Lung (tissue), 12 donors: ENCODE data around the gene HEMGN. TPM values are rescaled to one million over a fixed set of nuclear protein-coding genes. Genes with fewer than 3 reads are reported as not detected.

Source experiments
- ATAC-seq: fragments of 200-7000 bp; cut with Tn5 transposase; one replicate; pipeline ENCODE4 v1.9.1; 2020; ENCODE audit warnings: moderate number of reproducible peaks; ENCODE audit not compliant: insufficient read depth, low FRiP score
- DNase-seq, 3 donors: peaks; one replicate each; pipeline ENCODE4 v3.0.0-alpha.2; 2013 to 2017
- H3K27ac ChIP-seq, 2 donors: one replicate each; pipeline ENCODE4 v1.5.1; 2013; ENCODE audit warnings: mild to moderate bottlenecking in 2 of 2, moderate library complexity in 2 of 2, control low read depth in 1 of 2, inconsistent platforms in 1 of 2, low read depth in 1 of 2, low read length in 1 of 2
- H3K27me3 ChIP-seq, 3 donors: one replicate each; pipeline ENCODE4 v1.5.1; 2013; ENCODE audit warnings: low read length in 2 of 3; ENCODE audit not compliant: control insufficient read depth in 3 of 3, insufficient read depth in 3 of 3
- H3K36me3 ChIP-seq, 4 donors: one replicate each; pipeline ENCODE4 v1.5.1; 2013; ENCODE audit warnings: low read length in 4 of 4, mild to moderate bottlenecking in 1 of 4, moderate library complexity in 1 of 4; ENCODE audit not compliant: control insufficient read depth in 4 of 4, insufficient read depth in 4 of 4
- H3K4me1 ChIP-seq, 5 donors: one replicate each; pipeline ENCODE4 v1.5.1; 2013; ENCODE audit warnings: low read length in 5 of 5, mild to moderate bottlenecking in 2 of 5, moderate library complexity in 1 of 5; ENCODE audit not compliant: control insufficient read depth in 5 of 5, insufficient read depth in 5 of 5
- H3K4me3 ChIP-seq: one replicate; pipeline ENCODE4 v1.5.1; 2013; ENCODE audit warnings: mild to moderate bottlenecking, control low read depth, moderate library complexity
- H3K9ac ChIP-seq, 2 donors: one replicate each; pipeline ENCODE4 v1.5.1; 2013; ENCODE audit warnings: low read length in 2 of 2, control low read depth in 1 of 2; ENCODE audit not compliant: insufficient read depth in 1 of 2
- H3K9me3 ChIP-seq, 4 donors: one replicate each; pipeline ENCODE4 v1.5.1; 2013; ENCODE audit warnings: low read length in 3 of 4, mild to moderate bottlenecking in 1 of 4, moderate library complexity in 1 of 4; ENCODE audit not compliant: control insufficient read depth in 4 of 4, insufficient read depth in 3 of 4
- CTCF ChIP-seq: IDR thresholded peaks from 2 replicates; pipeline ENCODE4 v1.5.1; 2012; ENCODE audit warnings: mild to moderate bottlenecking; ENCODE audit errors: control extremely low read depth, extremely low read depth
- WGBS, 2 donors: extraction: QIAGEN DNeasy Blood & Tissue Kit; methylation state at CpG; one replicate each; pipeline ENCODE4 v1.1.7; 2013; 5-methylcytosine and 5-hydroxymethylcytosine counted together
- polyA plus RNA-seq, 2 donors: library from polyadenylated mRNA; stranded (reverse); fragments of 200-250 nt; gene quantifications; one replicate each; pipeline ENCODE4 v1.2.1, GENCODE V29; 2013
- total RNA-seq, 2 donors: library from RNA; depleted of rRNA in 1 of 2; stranded (reverse); fragments of >200 nt in 1 of 2; gene quantifications; one replicate each; pipeline ENCODE4 v1.2.1, GENCODE V29; 2014 to 2021
- donor health status: control.
- donor health status: control.
- donor health status: Bipolar disorder and iron deficiency.
- donor health status: healthy.
- donor health status: DM: yes; HTN: yes; CAD: no.

HEMGN gene
- total and polyA plus RNA-seq, 4 donors, result 0.14 to 21.6 (median 0.31) TPM

GRCh38 chr9:97940233-97940632 is 2.3 kb upstream of the HEMGN start:
- H3K36me3 ChIP-seq, result no peaks in the 10 kb centered on the region
- no peak overlapping the region for H3K9ac ChIP-seq
- no peaks in the 10 kb centered on the region for H3K4me1 ChIP-seq
- ATAC-seq (no peak), DNase-seq (no peak)
- TF ChIP-seq CTCF, result no peak
- no peak overlapping the region for H3K27ac ChIP-seq
- H3K9me3 ChIP-seq, result no peaks in the 10 kb centered on the region
- H3K27me3 ChIP-seq, result peaks cover 0 to 18% (median 9%) of the 10 kb centered on the region in 3 donors
- no peak overlapping the region for H3K4me3 ChIP-seq

GRCh38 chr9:97936998-97937397 is 974 bp downstream of the HEMGN start:
- Histone ChIP-seq H3K27ac (no peak overlapping the region), H3K4me1 (no peaks in the 10 kb centered on the region), H3K9ac (no peak overlapping the region), H3K9me3 (no peaks in the 10 kb centered on the region), H3K4me3 (no peak overlapping the region), H3K36me3 (no peaks in the 10 kb centered on the region), H3K27me3 (peaks cover 0 to 15% (median 6%) of the 10 kb centered on the region in 3 donors)
- TF ChIP-seq CTCF, result no peak
- ATAC-seq (no peak), DNase-seq (no peak)

- Histone ChIP-seq H3K27me3 (peaks cover 0 to 21% (median 14%) of the 10 kb centered on the region in 3 donors), H3K36me3 (no peaks in the 10 kb centered on the region), H3K27ac (no peak overlapping the region), H3K9ac (no peak overlapping the region), H3K9me3 (no peaks in the 10 kb centered on the region), H3K4me3 (no peak overlapping the region), H3K4me1 (no peaks in the 10 kb centered on the region)
- 75 to 94% methylated on average over 1 of the region's 1 CpG for WGBS, 2 donors
- ATAC-seq (no peak), DNase-seq (no peak)
- no peak for TF ChIP-seq CTCF
Measured at GRCh38 chr9:97935276-97935675, 2.7 kb downstream of the HEMGN start.
